ENCODE data around the gene GIMAP5.

GIMAP5 gene

GRCh38 chr7:150737265-150738055, at the start of gene GIMAP5:
GIMAP5 (plus strand) TSS chr7:150737418; CDS start chr7:150740885, 3,467 bp downstream.
- DNase-seq = peak; percentile 68

DNA sequence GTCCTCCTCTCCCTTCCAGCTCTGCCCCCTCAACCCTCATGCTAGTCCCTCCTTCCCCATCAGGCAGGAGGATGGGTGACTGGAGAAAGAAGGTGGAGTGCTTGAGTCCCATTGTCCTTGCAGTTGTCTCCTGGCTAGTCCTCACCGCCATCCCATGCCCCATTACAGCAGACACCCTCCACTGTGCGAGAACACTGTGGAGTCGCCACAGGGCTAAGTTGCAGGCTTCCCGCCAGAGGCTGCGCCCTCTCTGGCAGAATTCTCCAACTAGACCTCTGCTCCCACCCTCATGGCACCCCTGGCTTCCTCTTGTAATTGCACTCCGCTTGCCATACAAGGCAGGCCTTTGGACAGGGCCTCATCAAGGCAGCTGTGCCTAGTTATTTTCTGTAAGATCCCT, 48.6 kb upstream of the GIMAP5 start:
- DNase-seq = no peak

DNA sequence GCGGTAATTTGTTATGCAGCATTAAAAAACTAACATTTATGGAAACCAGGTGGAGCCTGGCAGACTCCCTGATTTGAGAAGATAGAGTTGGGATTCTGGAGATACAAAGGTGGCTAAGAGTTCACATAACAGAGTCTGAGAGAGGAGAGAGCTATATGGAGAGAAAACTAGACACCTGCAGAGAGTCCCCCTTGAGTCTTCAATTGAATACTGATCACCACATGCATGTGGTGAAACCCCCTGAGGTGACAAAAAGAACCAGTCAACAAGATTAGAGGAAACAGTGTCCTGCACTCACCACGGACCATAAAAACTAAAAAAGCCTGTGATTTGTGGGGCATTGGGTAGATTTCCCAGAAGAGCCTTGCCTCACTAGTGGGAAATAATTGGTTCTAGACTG, 41.6 kb upstream of the GIMAP5 start:
- DNase-seq = no peak

- no peak for DNase-seq
Measured at GRCh38 chr7:150703209-150703608, 34.0 kb upstream of the GIMAP5 start.

- DNase-seq = no peak
Measured at GRCh38 chr7:150715293-150715692, 21.9 kb upstream of the GIMAP5 start.

- DNase-seq = no peak
Measured at GRCh38 chr7:150715738-150716137, 21.5 kb upstream of the GIMAP5 start.

DNA sequence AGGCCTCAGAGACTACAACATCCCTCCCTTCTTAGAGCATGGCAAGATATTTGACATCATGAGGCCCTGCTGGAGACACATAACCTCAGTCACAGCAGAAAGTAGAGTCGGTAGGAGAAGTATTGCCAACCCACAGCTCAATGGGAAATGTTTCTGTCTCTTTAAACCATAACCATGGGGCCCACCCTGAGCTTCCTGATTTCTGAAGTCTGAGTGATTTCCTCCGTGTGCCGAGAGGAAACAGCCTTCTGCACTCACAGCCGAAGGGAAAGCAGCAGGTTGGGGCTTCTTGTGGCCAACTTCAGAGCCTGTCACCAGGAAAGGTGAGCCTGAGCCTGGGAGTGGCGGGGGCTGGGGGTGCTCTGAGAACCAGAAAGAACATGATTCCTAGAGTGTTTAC, 20.9 kb upstream of the GIMAP5 start, which contains the start of gene GIMAP1:
Gene GIMAP1 (plus strand): TSS at position 246 of the 400 bp plus-strand sequence. CDS start 2,435 bp downstream, outside the sequence.
- DNase-seq = no peak

DNA sequence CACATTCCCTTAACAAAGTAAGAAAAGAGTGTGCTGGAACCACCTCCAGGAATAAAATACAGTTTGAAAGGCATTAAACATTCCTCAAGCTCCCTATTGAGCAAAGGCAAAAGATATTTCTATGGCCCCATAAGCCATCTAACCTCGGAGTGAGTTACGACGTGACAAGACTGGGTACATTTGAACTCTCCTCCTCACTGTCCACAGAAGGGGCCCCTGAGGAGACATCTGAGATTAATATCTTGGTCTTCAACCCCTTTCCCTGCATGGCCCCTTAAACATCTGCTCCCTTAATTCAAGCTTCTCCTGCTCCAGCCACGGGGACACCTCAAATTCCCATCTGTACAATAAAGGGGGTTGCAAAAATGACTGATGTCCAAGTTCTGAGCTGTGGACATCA, 20.3 kb upstream of the GIMAP5 start:
- DNase-seq = no peak

DNA sequence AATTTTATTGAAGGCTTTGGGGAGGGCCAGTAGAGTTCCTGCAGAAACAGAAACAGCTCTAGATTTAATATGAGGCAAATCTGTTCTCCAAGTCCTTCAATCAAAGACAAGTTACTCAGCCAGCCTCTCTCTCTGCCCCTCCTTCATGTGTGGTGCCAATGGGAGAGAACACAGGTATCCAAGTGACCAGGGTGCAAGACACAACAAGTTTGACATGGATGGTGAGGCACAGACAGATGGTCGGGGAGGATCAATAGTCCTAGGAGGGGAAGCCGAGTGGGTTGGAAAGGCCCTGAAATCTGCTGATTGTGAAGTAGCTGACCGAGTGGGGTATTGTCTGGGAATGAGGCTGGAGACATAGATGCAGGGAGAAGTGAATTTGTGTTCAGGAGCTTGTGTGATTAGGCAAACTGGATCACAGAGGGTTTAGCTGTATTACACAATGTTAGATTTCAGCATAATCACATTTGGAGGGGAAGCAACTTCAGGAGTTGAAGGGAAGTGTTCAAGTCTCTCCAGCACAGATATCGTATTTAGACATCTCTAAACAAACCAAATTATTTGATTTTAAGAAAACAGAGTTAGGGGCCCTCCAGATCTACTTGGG, 19.3 kb upstream of the GIMAP5 start:
- no peak for DNase-seq

- DNase-seq = no peak
Measured at GRCh38 chr7:150719436-150719835, 17.8 kb upstream of the GIMAP5 start.

- DNase-seq = no peak
Measured at GRCh38 chr7:150719960-150720891, 17.0 kb upstream of the GIMAP5 start.

DNA sequence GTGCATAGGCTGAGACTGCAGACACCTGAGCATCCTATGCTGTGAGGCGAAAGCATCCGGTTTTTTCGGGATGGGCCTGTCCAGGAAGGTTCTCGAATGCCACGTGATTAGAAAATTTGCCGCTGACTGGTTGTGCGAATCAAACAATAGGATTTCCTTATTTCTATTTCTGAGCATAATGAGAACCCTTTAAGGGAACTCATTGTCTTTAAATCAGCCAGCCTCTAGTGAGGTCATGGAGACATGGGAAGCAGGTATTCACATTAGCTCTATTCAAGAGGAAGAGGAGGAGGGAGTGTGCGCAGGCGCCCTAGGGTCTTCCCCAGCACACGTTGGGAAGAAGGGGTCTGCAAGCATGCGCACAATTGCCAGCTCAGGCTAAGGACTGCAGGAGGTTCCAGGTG, 15.2 kb upstream of the GIMAP5 start:
- DNase-seq = no peak

DNA sequence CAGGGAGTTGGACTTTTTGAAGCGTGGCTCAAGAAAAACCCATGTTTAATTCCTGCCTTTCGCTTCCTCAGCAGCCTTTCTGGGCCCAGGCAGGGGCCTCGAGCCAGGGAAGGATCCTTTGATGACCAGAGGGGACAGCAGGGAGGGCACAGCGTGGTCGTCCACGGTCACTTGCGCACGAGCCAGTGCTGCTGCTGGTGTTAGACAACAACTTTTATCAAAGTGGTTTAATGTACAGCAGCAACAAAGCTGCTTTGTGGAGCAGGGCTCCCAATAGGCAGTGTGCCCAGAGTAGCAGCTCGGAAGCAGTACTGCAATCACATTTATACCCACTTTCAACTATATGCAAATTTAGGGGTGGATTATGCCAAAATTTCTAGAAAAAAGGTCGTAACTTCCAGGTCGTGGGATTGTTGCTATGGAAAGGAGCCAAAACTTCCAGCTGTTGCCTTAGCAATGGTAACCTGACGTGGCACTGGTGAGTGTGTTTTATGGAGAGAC, 14.7 kb upstream of the GIMAP5 start:
- no peak for DNase-seq

DNA sequence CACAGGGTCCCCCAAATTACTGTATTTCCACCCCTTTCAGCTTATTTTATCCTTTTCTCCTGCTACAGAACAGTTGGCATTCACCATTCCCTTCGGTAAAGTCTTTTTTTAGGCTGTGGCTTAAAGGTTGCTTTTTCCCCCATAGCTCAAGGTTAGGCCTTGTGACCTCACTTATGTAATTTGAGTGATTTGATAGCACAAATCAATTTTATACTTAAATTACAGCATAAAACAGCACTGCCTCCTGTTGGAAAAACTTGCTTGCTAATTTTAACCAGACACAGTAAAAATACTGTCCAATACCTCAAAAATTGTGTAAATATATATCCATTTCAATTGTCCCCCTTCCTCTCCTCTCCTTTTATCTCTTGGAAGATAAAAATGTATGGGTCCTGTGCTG, 13.8 kb upstream of the GIMAP5 start:
- DNase-seq = no peak

DNA sequence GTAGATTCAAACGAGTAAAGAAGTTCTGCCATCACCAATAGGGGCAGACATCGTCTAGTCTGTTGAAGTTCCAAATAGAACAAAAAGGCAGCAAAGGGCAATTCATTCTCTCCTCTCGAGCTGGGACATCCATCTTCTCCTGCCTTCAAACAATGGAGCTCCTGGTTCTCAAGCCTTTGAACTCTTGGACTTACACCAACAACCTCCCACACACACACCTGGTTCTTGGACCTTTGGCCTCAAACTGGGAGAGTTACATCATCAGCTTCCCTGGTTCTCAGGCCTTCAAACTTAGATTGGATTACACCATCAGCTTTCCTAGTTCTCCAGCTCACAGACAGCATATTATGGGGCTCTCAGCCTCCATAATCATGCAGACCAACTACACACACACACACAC, 9.8 kb upstream of the GIMAP5 start:
- no peak for DNase-seq

DNA sequence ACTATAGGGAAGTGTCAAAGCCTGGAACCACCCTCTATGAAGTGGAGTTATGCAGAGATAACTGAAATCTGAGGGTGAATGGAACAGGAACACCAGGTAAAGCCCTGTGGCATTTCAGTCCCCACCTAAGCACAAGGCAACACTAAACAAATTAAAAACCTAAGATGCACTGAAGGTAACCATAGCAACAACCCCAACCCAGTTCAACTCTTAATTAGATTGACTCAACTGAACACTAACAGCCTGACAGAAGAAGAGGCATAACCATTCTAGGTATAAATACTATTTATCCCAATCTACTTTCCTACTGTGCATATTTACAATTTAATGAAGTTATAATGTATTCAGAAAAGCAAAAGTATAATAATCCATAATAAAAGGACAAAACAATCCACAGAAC, 9.2 kb upstream of the GIMAP5 start:
- no peak for DNase-seq

- DNase-seq = no peak
Measured at GRCh38 chr7:150728609-150729008, 8.6 kb upstream of the GIMAP5 start.

DNA sequence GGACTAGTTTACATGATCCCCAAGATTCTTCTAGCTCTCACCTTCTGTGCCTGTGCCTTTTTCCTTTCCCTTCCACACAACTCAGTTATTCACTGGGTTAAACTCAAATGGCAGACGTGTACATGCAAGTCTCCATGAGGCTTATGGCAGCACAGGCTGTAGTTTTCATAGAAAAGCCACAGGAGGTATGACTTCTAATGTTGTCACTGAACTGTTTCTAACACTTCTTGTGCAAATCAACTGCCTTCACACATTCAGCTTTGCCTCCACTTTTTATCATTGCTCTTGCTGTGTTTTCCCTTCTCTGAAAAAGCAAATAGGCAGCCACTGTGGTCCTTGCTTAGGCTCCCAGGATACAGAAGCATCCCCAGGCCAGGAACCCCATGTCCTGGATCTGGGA, 5.3 kb upstream of the GIMAP5 start:
- no peak for DNase-seq

DNA sequence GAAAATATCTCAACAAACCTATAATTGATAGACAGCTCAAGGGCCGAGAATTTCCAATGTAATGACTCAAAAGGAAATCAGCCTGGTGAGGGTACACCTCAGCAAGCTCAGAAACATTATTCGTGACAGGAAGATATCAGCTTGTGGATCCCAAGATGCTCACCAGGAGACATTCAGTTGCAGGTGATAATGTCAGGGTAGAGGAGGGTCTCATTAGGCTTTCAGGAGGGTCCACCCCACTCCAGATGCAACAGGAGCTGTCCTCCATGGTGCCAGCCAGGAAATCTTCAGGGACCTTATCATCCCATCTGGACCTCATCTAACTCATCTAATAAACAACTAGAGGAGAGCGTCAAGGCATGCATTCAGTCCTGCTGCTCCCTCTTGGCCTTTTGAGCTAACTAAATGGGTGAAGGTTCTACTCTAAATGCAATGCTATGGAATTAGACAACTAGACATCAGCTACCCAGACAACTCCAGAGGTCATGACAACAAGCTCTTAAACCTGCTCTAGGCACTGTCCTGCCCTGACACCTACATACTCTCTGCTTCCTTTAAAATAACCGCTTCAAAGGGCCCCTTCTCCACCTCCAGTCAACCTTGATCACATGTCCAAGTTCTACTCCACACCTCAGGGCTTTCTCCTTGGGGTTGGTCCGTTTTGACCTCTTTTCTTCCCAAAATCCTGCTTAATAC, 4.3 kb upstream of the GIMAP5 start:
- DNase-seq = no peak

DNA sequence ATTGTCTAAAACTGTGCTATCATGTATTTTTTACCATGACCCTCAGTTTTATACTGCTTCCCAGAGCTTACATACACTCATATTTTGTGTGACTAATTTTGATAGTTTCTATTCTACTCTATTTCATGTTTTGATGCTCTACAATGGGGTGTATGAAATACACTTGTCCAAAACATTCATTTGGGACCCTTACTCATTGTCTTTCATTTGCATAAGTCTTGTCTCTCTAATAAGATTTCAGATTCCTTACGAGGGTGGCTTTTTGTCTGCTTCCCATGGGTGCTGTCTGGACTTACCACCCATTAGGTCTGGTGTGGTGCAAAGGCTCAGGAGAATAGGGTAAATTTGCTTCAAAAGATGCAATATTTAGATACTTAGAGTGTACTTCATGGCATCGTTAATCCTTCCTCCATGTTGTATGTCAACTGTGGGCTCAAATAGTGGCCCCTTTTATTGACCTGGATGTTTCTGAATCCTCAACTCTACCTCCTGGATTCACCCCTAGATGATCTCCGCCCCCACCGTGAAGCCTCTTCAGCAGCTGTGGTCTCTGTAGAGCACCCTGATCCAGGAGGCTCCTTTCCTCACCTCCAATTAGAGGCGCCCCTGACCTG, 3.6 kb upstream of the GIMAP5 start:
- no peak for DNase-seq

GRCh38 chr7:150734254-150734653, 3.0 kb upstream of the GIMAP5 start:
- DNase-seq = no peak

Data from activated CD4-positive, CD25-positive, alpha-beta regulatory T cell treated with anti-CD3 and anti-CD28 coated beads, Interleukin-2, amount 50 U/mL, for 72 hours (primary cell).